BJ (cell line): ENCODE results near the gene CIZ1. TPM values are rescaled to one million over a fixed set of nuclear protein-coding genes. Genes with fewer than 3 reads are reported as not detected.

Experiments
- CTCF ChIA-PET: fragments of 350-600 bp; formaldehyde crosslinking; extraction: SDS; loops from one replicate; lab custom pipeline; 2021; ENCODE audit warnings: antibody characterized with exemption, inconsistent platforms; lab: Yijun Ruan, JAX
- POLR2A ChIA-PET: fragments of 300-600 bp; sonication (Branson Sonifier 250); formaldehyde crosslinking; extraction: SDS; loops from one replicate; lab custom pipeline; 2021; ENCODE audit warnings: antibody characterized with exemption; lab: Charles Lee
- DNase-seq: peaks from one replicate; pipeline ENCODE4 v3.0.0-alpha.2; 2011; ENCODE audit warnings: low read depth
- H3K27me3 ChIP-seq: 2 replicates; pipeline ENCODE4 v1.6.0; 2011; ENCODE audit warnings: low read length; ENCODE audit not compliant: control insufficient read depth, insufficient read depth
- H3K36me3 ChIP-seq: 2 replicates; pipeline ENCODE4 v1.5.1; 2011; ENCODE audit warnings: low read length; ENCODE audit not compliant: control insufficient read depth, insufficient read depth
- H3K4me3 ChIP-seq: 2 replicates; pipeline ENCODE4 v1.5.1; 2011; ENCODE audit warnings: low read depth, mild to moderate bottlenecking, control low read depth, low read length
- CTCF ChIP-seq: IDR thresholded peaks from 2 replicates; pipeline ENCODE4 v1.5.1; 2011; ENCODE audit warnings: low read depth, mild to moderate bottlenecking, control low read depth, inconsistent platforms, low read length, moderate library complexity; ENCODE audit not compliant: insufficient read depth
- polyA plus RNA-seq: library from polyadenylated mRNA; depleted of rRNA; stranded (reverse); fragments of >200 nt; gene quantifications from 2 replicates; pipeline ENCODE4 v1.2.3, GENCODE V29; 2011

The CIZ1 gene
- polyA plus RNA-seq, 1 experiment, result 36.0 TPM

DNA sequence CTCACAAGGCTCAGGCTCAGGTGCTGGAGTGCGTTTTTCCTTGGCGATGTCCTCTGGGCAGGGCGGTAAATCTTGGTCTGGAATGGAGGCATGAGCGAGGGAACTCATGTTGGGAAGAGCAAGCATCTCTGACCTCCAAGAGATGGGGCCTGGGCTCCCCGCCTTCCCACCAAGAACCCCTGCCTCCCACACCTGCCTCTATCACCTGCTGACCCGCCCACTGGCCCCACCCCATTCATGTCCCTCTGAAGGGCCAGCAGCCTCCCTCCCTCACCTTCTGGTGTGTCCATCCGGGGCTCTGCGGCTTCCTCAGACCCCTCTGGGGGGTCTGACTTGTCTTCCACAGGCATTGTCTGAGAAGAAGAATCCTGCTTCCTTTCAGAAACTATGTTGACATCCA is 10.9 kb downstream of the CIZ1 start:
- no peak for DNase-seq

GRCh38 chr9:128180001-128180400 is 11.4 kb downstream of the CIZ1 start:
- Histone ChIP-seq H3K36me3 (peaks cover 41% of the 10 kb centered on the region), H3K4me3 (no peak overlapping the region), H3K27me3 (no peaks in the 10 kb centered on the region)
- POLR2A ChIA-PET, result no interaction called here
- CTCF ChIA-PET, result interaction anchor here (1.3 to 4.0 kb wide), 2 partner anchors 10 to 19 kb away, joined by 3 to 20 read pairs; partner anchors contain the start of gene CIZ1
- TF ChIP-seq CTCF, result no peak
- no peak for DNase-seq

More for the DNA sequence above, 10.9 kb downstream of the CIZ1 start:
- CTCF ChIA-PET, result interaction anchor here (0.8 to 4.0 kb wide), 2 partner anchors 10 to 161 kb away, joined by 7 to 20 read pairs; partner anchors contain the start of gene CIZ1
- Histone ChIP-seq H3K36me3 (peaks cover 45% of the 10 kb centered on the region), H3K27me3 (no peaks in the 10 kb centered on the region), H3K4me3 (no peak overlapping the region)
- POLR2A ChIA-PET, result no interaction called here
- no peak for TF ChIP-seq CTCF

DNA sequence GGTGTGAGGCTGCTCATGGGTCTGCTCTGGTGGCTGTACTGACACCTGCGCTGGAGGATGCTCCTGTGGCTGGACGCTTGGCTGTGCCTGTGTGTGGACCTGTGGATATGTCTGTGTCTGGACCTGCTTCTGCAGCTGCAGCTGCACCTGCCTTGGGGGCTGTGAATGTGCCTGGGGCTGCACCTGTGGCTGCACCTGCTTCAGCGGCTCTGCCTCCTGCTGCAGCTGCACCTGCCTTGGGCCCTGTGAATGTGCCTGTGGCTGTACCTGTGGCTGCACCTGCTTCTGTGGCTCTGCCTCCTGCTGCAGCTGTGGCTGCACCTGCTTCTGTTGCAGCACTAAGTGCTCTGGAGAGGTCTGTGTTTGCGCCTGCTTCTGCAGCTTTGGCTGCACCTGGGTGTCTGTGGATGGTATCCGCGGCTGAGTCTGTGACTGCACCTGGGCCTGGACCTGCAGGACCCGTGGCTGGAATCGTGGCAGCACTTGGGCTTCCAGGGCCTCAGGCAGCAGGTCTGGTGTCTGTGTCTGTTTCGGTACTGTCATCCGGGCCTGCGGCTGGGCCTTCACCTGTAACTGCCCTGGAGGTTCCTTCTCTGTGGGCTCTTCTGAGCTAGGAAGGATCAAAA is 12.5 kb downstream of the CIZ1 start:
- TF ChIP-seq CTCF, result no peak
- ChIA-PET POLR2A (no interaction called here), CTCF (interaction anchor here (1.2 to 4.0 kb wide), 3 partner anchors 11 to 162 kb away, joined by 3 to 20 read pairs (median 3); partner anchors contain the start of gene CIZ1)
- H3K27me3 ChIP-seq, result no peaks in the 10 kb centered on the region
- H3K4me3 ChIP-seq, result no peak overlapping the region
- H3K36me3 ChIP-seq, result peaks cover 42% of the 10 kb centered on the region
- no peak for DNase-seq

DNA sequence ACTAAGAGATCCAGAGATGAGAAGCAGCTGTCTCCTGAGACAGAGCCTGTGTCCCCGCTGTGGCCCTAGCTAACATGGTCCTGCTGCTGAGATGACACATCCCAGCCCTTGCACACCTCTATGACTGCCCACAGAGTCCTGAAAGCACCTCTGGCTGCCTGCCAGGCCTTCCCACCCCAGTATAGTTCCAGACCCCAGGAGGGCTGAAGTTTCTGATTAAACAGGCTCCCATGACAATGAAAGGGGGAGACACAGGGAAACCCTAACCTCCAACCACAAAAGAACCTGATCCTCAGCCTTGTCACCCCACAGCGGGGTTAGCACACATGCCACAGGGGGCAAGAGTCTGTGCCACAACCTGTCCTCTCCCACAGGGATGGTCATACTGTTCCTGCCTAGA is 15.6 kb downstream of the CIZ1 start:
- DNase-seq, result no peak
- Histone ChIP-seq H3K36me3 (peaks cover 36% of the 10 kb centered on the region), H3K4me3 (no peak overlapping the region), H3K27me3 (no peaks in the 10 kb centered on the region)
- no peak for TF ChIP-seq CTCF
- POLR2A ChIA-PET, result no interaction called here
- CTCF ChIA-PET, result interaction anchor here (0.6 to 1.7 kb wide), 4 partner anchors 10 to 20 kb away, joined by 3 to 8 read pairs (median 4); partner anchors contain the start of gene CIZ1

DNA sequence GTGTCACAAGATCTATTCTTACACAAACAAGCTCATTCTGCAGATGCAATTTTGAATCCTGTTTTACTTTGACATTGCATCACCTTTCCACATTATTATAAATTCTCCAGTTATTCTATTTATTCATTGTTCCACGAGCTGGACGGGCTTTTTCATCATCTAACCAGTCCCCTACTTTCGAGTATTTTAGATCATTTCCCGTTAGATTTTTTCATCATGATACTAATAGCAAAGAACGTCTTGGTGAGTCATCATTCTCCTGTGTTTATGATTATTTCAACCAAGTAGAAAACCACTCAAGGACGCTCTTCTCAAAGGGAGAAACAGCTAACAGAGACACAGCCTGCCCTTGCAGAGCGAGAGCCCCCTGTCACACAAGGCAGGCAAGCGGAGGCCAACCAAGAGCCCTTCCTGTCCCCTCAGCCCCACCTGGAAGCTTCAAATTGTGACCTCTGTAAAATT is 16.2 kb downstream of the CIZ1 start:
- Histone ChIP-seq H3K4me3 (no peak overlapping the region), H3K36me3 (peaks cover 33% of the 10 kb centered on the region), H3K27me3 (no peaks in the 10 kb centered on the region)
- TF ChIP-seq CTCF, result no peak
- ChIA-PET CTCF (interaction anchor here (0.6 to 1.8 kb wide), 5 partner anchors 8 to 20 kb away, joined by 3 to 10 read pairs (median 4); no protein-coding TSS in a partner anchor), POLR2A (no interaction called here)
- no peak for DNase-seq
